ENCODE data around the gene GOLGA2. TPM values are rescaled to one million over a fixed set of nuclear protein-coding genes. Genes with fewer than 3 reads are reported as not detected.
A peak's percentile ranks its signal among the peaks of the same experiment; 100 is the strongest.

Gene GOLGA2
- total and polyA plus RNA-seq, 2 of the 13 experiments (the other 11 are each of a cell fraction or from before 2014, with no cell fraction given), result 45.3 to 45.8 TPM

- TF ChIP-seq, protein P1, sequence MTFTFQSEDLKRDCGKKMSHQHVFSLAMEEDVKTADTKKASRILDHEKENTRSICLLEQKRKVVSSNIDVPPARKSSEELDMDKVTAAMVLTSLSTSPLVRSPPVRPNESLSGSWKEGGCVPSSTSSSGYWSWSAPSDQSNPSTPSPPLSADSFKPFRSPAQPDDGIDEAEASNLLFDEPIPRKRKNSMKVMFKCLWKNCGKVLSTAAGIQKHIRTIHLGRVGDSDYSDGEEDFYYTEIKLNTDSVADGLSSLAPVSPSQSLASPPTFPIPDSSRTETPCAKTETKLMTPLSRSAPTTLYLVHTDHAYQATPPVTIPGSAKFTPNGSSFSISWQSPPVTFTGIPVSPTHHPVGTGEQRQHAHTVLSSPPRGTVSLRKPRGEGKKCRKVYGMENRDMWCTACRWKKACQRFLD (CRISPR knock-in tag; IDR thresholded peaks at IDR 0.05; ENCODE audit: borderline replicate concordance), result no peak
- no peak for TF ChIP-seq ZNF746 (CRISPR knock-in tag; IDR thresholded peaks at IDR 0.05)
- TF ChIP-seq HOXA3 (CRISPR knock-in tag; IDR thresholded peaks at IDR 0.05), result no peak
- TF ChIP-seq ZNF749 (CRISPR knock-in tag; IDR thresholded peaks at IDR 0.05; ENCODE audit: borderline replicate concordance), result no peak
- no peak for TF ChIP-seq KLF15 (CRISPR knock-in tag; IDR thresholded peaks at IDR 0.05; ENCODE audit: borderline replicate concordance)
- TF ChIP-seq KMT2B (CRISPR knock-in tag; IDR thresholded peaks at IDR 0.05), result no peak
Observed at GRCh38 chr9:128250839-128251731, 24.7 kb downstream of the GOLGA2 start (continued).

DNA sequence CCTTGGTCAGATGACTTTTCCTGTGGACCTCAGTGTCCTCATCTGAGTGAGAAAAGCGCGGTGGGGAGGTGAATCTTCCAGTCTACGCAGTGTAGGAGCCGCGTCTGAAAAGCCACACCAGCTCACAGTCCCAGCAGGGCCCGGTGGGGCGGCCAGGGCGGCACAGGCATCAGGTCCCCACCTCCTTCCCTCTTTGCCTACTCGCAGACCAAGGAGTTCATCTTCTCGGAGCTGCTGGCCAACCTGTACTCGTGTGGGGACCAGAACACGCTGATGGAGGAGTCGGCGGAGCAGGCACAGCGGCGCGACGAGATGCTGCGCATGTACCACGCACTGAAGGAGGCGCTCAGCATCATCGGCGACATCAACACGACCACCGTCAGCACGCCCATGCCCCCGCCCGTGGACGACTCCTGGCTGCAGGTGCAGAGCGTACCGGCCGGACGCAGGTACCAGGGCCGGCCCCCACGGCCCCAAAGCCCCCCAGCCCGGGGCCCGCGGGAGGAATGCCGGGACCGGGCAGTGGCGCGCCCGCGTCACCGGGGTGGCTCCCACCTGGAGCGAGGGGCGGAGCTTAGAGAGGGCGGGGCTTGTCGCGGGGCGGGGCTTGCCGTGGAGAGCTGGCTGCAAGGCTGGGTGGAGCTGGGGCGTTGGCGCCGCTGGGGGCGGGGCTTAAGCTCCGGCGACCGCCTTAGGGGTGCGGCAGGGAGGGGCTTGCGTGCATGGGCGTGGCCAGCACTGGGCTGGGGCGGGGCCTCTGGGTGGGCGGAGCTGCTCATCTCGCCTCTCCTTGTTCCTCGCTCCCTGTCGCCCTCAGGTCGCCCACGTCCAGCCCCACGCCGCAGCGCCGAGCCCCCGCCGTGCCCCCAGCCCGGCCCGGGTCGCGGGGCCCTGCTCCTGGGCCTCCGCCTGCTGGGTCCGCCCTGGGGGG is 25.6 kb downstream of the GOLGA2 start:
- CTCF ChIA-PET (ENCODE audit: low intra/inter-chr PET ratio, low total read pairs), result no interaction called here
- no peak for ATAC-seq
- Histone ChIP-seq H3K9ac (ENCODE audit: insufficient read depth, low read depth, low read length) (no peak overlapping the region), H3K36me3 (replicated peaks in 1 of 2; ENCODE audit: control insufficient read depth in 1 of 2, insufficient read depth in 2 of 2, low read length in 2 of 2) (no peaks in the 10 kb centered on the region), H4K20me1 (ENCODE audit: insufficient read depth, low read length) (no peaks in the 10 kb centered on the region), H3K27me3 (ENCODE audit: control insufficient read depth in 1 of 2, insufficient read depth in 2 of 2, low read length in 2 of 2) (no peaks in the 10 kb centered on the region; a peak in 1 of 5 replicates), H3K9me3 (ENCODE audit: low read length) (no peaks in the 10 kb centered on the region), H3K4me1 (ENCODE audit: insufficient read depth, low read length) (peaks cover 44% of the 10 kb centered on the region), H3K4me2 (ENCODE audit: low read depth, low read length) (no peak overlapping the region), H3K79me2 (ENCODE audit: insufficient read depth, low read length) (no peaks in the 10 kb centered on the region), H3K27ac (ENCODE audit: extremely low read length, insufficient read depth, low read length) (no peak overlapping the region), H3K4me3 (replicated peaks in 1 of 3; ENCODE audit: insufficient read depth in 1 of 3, low read depth in 2 of 3, low read length in 3 of 3) (no peak overlapping the region), H2AFZ (ENCODE audit: low read length) (no peak overlapping the region)
- intact Hi-C loops (cut with micrococcal nuclease; ENCODE audit: unreplicated experiment) (no loop called here), in situ Hi-C loops (cut with HindIII; ENCODE audit: extremely low pct_ligation_motif_present, low pct_unique_long_range_greater_than_20kb) (no loop called here)
- FAIRE-seq, result no peak
- POLR2A ChIA-PET, result interaction anchor here (0.9 to 1.1 kb wide), 2 partner anchors 26 to 54 kb away, joined by 3 to 4 read pairs; partner anchors contain the start of genes GOLGA2 and SWI5
- 87% methylated on average over 34 of the region's 81 CpGs for WGBS (ENCODE audit: low lambda C conversion rate)
- no peak for DNase-seq (ENCODE audit: low spot score)
- BruUV-seq (replicated peaks), result no TSS peak
- no peak for TF ChIP-seq ZNF788 (CRISPR knock-in tag; IDR thresholded peaks at IDR 0.05; ENCODE audit: borderline replicate concordance)
- TF ChIP-seq HOXA3 (CRISPR knock-in tag; IDR thresholded peaks at IDR 0.05), result peak; percentile 16; the same call in 1 of the 2 replicates
- no peak for TF ChIP-seq SAFB2 (CRISPR knock-in tag; IDR thresholded peaks at IDR 0.05; ENCODE audit: borderline replicate concordance, low read depth)
- no peak for TF ChIP-seq NFE2L2 (IDR thresholded peaks at IDR 0.05; ENCODE audit: low read length)
- TF ChIP-seq ZNF740 (CRISPR knock-in tag; IDR thresholded peaks at IDR 0.05), result no peak
- no peak for TF ChIP-seq BCL6 (CRISPR knock-in tag; IDR thresholded peaks at IDR 0.05)
- no peak for TF ChIP-seq CEBPG (CRISPR knock-in tag; IDR thresholded peaks at IDR 0.05)
- no peak for TF ChIP-seq GATAD2A (CRISPR knock-in tag; IDR thresholded peaks at IDR 0.05)
- TF ChIP-seq, protein P2, sequence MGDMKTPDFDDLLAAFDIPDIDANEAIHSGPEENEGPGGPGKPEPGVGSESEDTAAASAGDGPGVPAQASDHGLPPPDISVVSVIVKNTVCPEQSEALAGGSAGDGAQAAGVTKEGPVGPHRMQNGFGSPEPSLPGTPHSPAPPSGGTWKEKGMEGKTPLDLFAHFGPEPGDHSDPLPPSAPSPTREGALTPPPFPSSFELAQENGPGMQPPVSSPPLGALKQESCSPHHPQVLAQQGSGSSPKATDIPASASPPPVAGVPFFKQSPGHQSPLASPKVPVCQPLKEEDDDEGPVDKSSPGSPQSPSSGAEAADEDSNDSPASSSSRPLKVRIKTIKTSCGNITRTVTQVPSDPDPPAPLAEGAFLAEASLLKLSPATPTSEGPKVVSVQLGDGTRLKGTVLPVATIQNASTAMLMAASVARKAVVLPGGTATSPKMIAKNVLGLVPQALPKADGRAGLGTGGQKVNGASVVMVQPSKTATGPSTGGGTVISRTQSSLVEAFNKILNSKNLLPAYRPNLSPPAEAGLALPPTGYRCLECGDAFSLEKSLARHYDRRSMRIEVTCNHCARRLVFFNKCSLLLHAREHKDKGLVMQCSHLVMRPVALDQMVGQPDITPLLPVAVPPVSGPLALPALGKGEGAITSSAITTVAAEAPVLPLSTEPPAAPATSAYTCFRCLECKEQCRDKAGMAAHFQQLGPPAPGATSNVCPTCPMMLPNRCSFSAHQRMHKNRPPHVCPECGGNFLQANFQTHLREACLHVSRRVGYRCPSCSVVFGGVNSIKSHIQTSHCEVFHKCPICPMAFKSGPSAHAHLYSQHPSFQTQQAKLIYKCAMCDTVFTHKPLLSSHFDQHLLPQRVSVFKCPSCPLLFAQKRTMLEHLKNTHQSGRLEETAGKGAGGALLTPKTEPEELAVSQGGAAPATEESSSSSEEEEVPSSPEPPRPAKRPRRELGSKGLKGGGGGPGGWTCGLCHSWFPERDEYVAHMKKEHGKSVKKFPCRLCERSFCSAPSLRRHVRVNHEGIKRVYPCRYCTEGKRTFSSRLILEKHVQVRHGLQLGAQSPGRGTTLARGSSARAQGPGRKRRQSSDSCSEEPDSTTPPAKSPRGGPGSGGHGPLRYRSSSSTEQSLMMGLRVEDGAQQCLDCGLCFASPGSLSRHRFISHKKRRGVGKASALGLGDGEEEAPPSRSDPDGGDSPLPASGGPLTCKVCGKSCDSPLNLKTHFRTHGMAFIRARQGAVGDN (CRISPR knock-in tag; IDR thresholded peaks at IDR 0.05), result peak; percentile 28; the same call in 1 of the 2 replicates
- no peak for TF ChIP-seq RBFOX2 (IDR thresholded peaks at IDR 0.05; ENCODE audit: low read depth, low read length)

Data from HepG2 (cell line).